ENCODE results near the gene FBXO24. TPM values are rescaled to one million over a fixed set of nuclear protein-coding genes. Genes with fewer than 3 reads are reported as not detected.

The FBXO24 gene
- total and polyA plus RNA-seq, 10 donors: 0.54 to 1.6 (median 1.2) TPM; not detected in 1

- TF ChIP-seq CTCF (IDR thresholded peaks at IDR 0.05 in 8 of 11, conservative IDR thresholded peaks at IDR 0.05 in 3 of 11): no peak
- peak in 1 of 3 donors; percentile 20 for TF ChIP-seq POLR2AphosphoS5 (IDR thresholded peaks at IDR 0.05)
- Histone ChIP-seq H3K27me3 (replicated peaks in 1 of 7) (no peaks in the 10 kb centered on the region), H3K4me3 (no peak overlapping the region), H3K36me3 (peaks cover 20 to 100% (median 93%) of the 10 kb centered on the region in 6 donors), H3K27ac (no peak overlapping the region), H3K9me3 (no peaks in the 10 kb centered on the region), H3K4me1 (peaks cover 6 to 29% (median 15%) of the 10 kb centered on the region in 6 donors)
- intact Hi-C loops (cut with DNase I; ENCODE audit: low total_unique reads): no loop called here
- 90 to 98% (median 94%) methylated on average over 9 to 14 of the region's 14 CpGs for WGBS, 5 donors
- DNase-seq: peak; percentile 76
These were observed 8.6 kb upstream of the FBXO24 start for GRCh38 chr7:100577507-100577906.

GRCh38 chr7:100578246-100579183, 7.6 kb upstream of the FBXO24 start:
- no peaks in the 10 kb centered on the region for H3K9me3 ChIP-seq
- H3K36me3 ChIP-seq: peaks cover 20 to 96% (median 84%) of the 10 kb centered on the region in 6 donors
- H3K27ac ChIP-seq: no peak overlapping the region
- H3K27me3 ChIP-seq (replicated peaks in 1 of 7): no peaks in the 10 kb centered on the region
- no peak overlapping the region for H3K4me3 ChIP-seq
- 95 to 98% (median 95%) methylated on average over 21 to 28 of the region's 28 CpGs for WGBS, 5 donors
- DNase-seq: no peak
- TF ChIP-seq POLR2AphosphoS5 (IDR thresholded peaks at IDR 0.05): peak in 2 of 3 donors; percentile 24 to 54
- no peak for TF ChIP-seq POLR2A (IDR thresholded peaks at IDR 0.05)
- no peak for TF ChIP-seq CTCF (IDR thresholded peaks at IDR 0.05 in 8 of 11, conservative IDR thresholded peaks at IDR 0.05 in 3 of 11)
- intact Hi-C loops (cut with DNase I; ENCODE audit: low total_unique reads): no loop called here
- H3K4me1 ChIP-seq: peaks cover 14 to 35% (median 25%) of the 10 kb centered on the region in 6 donors

GRCh38 chr7:100580466-100581283, 5.5 kb upstream of the FBXO24 start:
- no peak for DNase-seq
- H3K9me3 ChIP-seq: no peaks in the 10 kb centered on the region
- TF ChIP-seq POLR2A (IDR thresholded peaks at IDR 0.05) (no peak), POLR2AphosphoS5 (IDR thresholded peaks at IDR 0.05) (peak; percentile 22 to 46 (median 28))
- no peaks in the 10 kb centered on the region for H3K27me3 ChIP-seq (replicated peaks in 1 of 7)
- intact Hi-C loops (cut with DNase I; ENCODE audit: low total_unique reads): no loop called here
- H3K36me3 ChIP-seq: peaks cover 20 to 75% (median 64%) of the 10 kb centered on the region in 6 donors
- WGBS, 5 donors: 87 to 94% (median 88%) methylated on average over 11 of the region's 11 CpGs
- H3K4me3 ChIP-seq: no peak overlapping the region
- H3K4me1 ChIP-seq: peaks cover 14 to 52% (median 43%) of the 10 kb centered on the region in 6 donors
- H3K27ac ChIP-seq: peak overlapping the region in 2 of 8 donors; percentile 98 to 100

GRCh38 chr7:100582041-100582579, 4.0 kb upstream of the FBXO24 start:
- Histone ChIP-seq H3K4me3 (peak overlapping the region in 2 of 8 donors; percentile 74 to 88), H3K27ac (peak overlapping the region; percentile 91 to 100 (median 98)), H3K27me3 (replicated peaks in 1 of 7) (no peaks in the 10 kb centered on the region), H3K36me3 (peaks cover 20 to 61% (median 49%) of the 10 kb centered on the region in 6 donors), H3K4me1 (peaks cover 16 to 59% (median 47%) of the 10 kb centered on the region in 6 donors), H3K9me3 (no peaks in the 10 kb centered on the region)
- peak; percentile 76 for DNase-seq
- 88 to 95% (median 90%) methylated on average over 11 to 20 of the region's 20 CpGs for WGBS, 5 donors
- intact Hi-C loops (cut with DNase I; ENCODE audit: low total_unique reads): no loop called here
- TF ChIP-seq POLR2AphosphoS5 (IDR thresholded peaks at IDR 0.05): peak in 1 of 3 donors; percentile 32
- no peak for TF ChIP-seq POLR2A (IDR thresholded peaks at IDR 0.05)
